GM12891 (cell line): ENCODE data around the gene PLK5.

ENCODE experiments used
- PAX5 ChIP-seq: IDR thresholded peaks from 2 replicates; pipeline ENCODE4 v1.6.1; 2011; ENCODE audit warnings: low read length, moderate library complexity, mild to moderate bottlenecking; ENCODE audit not compliant: insufficient read depth, severe bottlenecking
- POLR2A ChIP-seq: IDR thresholded peaks from 2 replicates; pipeline ENCODE4 v1.6.1; 2011; ENCODE audit warnings: low read depth, low read length, control low read depth
- POLR2AphosphoS5 ChIP-seq: IDR thresholded peaks from 2 replicates; pipeline ENCODE4 v1.6.1; 2011; ENCODE audit warnings: low read depth, low read length, control low read depth
- POU2F2 ChIP-seq: IDR thresholded peaks from 2 replicates; pipeline ENCODE4 v1.6.1; 2011; ENCODE audit warnings: low read depth, mild to moderate bottlenecking, control low read depth, low read length, moderate library complexity
- SPI1 ChIP-seq: IDR thresholded peaks from 2 replicates; pipeline ENCODE4 v1.6.1; 2011; ENCODE audit warnings: low read depth, low read length, control low read depth
- TAF1 ChIP-seq: IDR thresholded peaks from 2 replicates; pipeline ENCODE4 v1.6.1; 2011; ENCODE audit warnings: low read depth, low read length, control low read depth

- no peak for TF ChIP-seq POLR2A
- TF ChIP-seq POLR2AphosphoS5: no peak
- no peak for TF ChIP-seq TAF1
- no peak for TF ChIP-seq SPI1
- TF ChIP-seq PAX5: no peak
- no peak for TF ChIP-seq POU2F2
Observed at GRCh38 chr19:1569997-1570396, 46.1 kb downstream of the PLK5 start.
